DMS153 treated with DMSO at 0.1 percent for 48 hours (cell line): ENCODE results near the gene ZBTB3.
"Not testable (repeated sequence)": the region's sequence is repeated elsewhere in the genome, so short reads cannot be mapped to it uniquely, and the experiment has no call there.

Source experiments
- DNase-seq: peaks from one replicate; lab custom pipeline; 2025; ENCODE audit not compliant: unreplicated experiment; lab: John Stamatoyannopoulos, UW

ZBTB3 gene

GRCh38 chr11:62716816-62717215, 37.1 kb downstream of the ZBTB3 start:
- DNase-seq = no peak

GRCh38 chr11:62716206-62716605, 37.8 kb downstream of the ZBTB3 start:
- DNase-seq = no peak

GRCh38 chr11:62715150-62716130, 38.5 kb downstream of the ZBTB3 start:
- DNase-seq = no peak

GRCh38 chr11:62713343-62713742, 40.6 kb downstream of the ZBTB3 start:
- no peak for DNase-seq

GRCh38 chr11:62712861-62713260, 41.1 kb downstream of the ZBTB3 start:
- no peak for DNase-seq

GRCh38 chr11:62712276-62712812, 41.6 kb downstream of the ZBTB3 start:
- no peak for DNase-seq

GRCh38 chr11:62710001-62710345, 44.0 kb downstream of the ZBTB3 start:
- DNase-seq = no peak

GRCh38 chr11:62709247-62710000, 44.5 kb downstream of the ZBTB3 start:
- DNase-seq = peak; percentile 99

GRCh38 chr11:62708793-62709192, 45.2 kb downstream of the ZBTB3 start:
- DNase-seq = peak; percentile 62

GRCh38 chr11:62708392-62708791, 45.6 kb downstream of the ZBTB3 start:
- no peak for DNase-seq

GRCh38 chr11:62707277-62707861, 46.6 kb downstream of the ZBTB3 start, which contains the start of the genes BSCL2 and GNG3:
TSS of gene BSCL2 (minus strand) at chr11:62707424. CDS start at chr11:62707195, 229 bp downstream.
TSS of gene GNG3 (plus strand) at chr11:62707676. CDS start at chr11:62708296, 620 bp downstream.
- DNase-seq = peak; percentile 46

- no peak for DNase-seq
These were observed 47.1 kb downstream of the ZBTB3 start for GRCh38 chr11:62706850-62707247.

- peak; percentile 88 for DNase-seq
These were observed 47.8 kb downstream of the ZBTB3 start for GRCh38 chr11:62705880-62706849.

GRCh38 chr11:62705413-62705812, 48.5 kb downstream of the ZBTB3 start:
- DNase-seq = no peak

GRCh38 chr11:62703921-62704320, 50.0 kb downstream of the ZBTB3 start:
- DNase-seq = not testable (repeated sequence)

- no peak for DNase-seq
These were observed 51.7 kb downstream of the ZBTB3 start for GRCh38 chr11:62702246-62702645.
